IPS-18c (cell line): ENCODE data around the gene ANKRD36.
"Not testable (repeated sequence)": the region's sequence is repeated elsewhere in the genome, so short reads cannot be mapped to it uniquely, and the experiment has no call there.

Experiments
- H3K4me3 ChIP-seq: 2 replicates; pipeline ENCODE4 v1.7.0; 2013; ENCODE audit warnings: low read depth, mild to moderate bottlenecking, low read length, moderate library complexity; ENCODE audit not compliant: insufficient read depth
- H3K9me3 ChIP-seq: one replicate; pipeline ENCODE4 v1.6.1; 2013; ENCODE audit warnings: mild to moderate bottlenecking, low read length, moderate library complexity; ENCODE audit not compliant: control insufficient read depth, insufficient read depth

The ANKRD36 gene

GRCh38 chr2:97113050-97113881 is at the start of gene ANKRD36:
Gene ANKRD36, plus strand, starts transcription at chr2:97113153. Its CDS starts 587 bp downstream, at chr2:97113740.
- peak within 1 kb of the TSS; percentile 77 for H3K4me3 ChIP-seq

DNA sequence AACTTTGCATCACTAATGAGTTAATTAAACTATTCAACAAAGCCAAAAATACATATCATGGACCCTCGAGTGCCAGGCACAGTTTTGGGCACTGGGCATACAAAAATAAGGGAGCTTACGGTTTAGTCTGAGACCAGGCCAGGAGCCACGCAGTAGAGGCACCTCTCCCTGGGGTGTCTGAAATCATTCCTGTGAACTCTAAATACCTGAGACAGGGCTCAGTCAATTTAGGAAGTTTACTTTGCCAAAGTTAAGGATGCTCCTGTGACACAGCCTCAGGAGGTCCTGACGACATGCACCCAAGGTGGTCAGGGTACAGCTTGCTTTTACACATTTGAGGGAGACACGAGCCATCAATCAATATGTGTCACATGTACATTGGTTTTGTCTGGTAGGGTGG is 46.9 kb upstream of the ANKRD36 start:
- H3K9me3 ChIP-seq, H3K4me3 ChIP-seq: not testable (repeated sequence)

More at GRCh38 chr2:97113050-97113881, at the start of gene ANKRD36:
- not testable (repeated sequence) for H3K9me3 ChIP-seq

DNA sequence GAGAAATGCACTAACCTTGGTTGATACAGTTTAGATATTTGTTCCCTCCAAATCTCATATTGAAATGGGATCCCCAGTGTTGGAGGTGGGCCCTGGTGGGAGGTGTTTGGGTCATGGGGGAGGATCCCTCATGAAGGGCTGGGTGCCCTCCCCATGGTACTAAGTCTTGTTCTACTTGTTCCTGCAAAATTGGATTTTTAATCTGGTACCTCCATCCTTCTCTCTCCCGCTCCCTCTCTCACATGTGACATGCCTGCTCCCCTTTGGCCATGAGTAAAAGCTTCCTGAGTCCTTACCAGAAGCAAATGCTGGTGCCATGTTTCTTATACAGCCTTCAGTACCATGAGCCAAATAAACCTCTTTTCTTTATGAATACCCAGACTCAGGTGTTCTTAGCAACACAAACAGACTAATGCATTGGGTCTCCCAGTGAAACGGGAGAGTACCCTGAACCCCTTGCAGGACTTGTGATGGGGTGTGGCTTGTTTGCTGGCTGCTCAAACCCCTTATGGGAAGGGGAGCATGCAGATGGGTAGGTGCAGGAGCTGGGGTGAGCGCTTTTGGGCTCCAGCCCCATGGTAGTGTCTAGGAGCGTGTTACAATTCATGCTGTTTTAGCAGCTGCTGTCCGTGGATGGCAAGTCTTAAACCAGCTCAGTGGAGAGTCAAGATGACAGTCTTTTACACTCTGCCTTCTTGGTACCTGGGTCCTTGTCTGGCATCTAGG is 45.5 kb upstream of the ANKRD36 start:
- no peak overlapping the region for H3K4me3 ChIP-seq
- H3K9me3 ChIP-seq, result no peaks in the 10 kb centered on the region

GRCh38 chr2:97068074-97068473 is 44.9 kb upstream of the ANKRD36 start:
- H3K9me3 ChIP-seq, result no peaks in the 10 kb centered on the region

GRCh38 chr2:97068722-97069121 is 44.2 kb upstream of the ANKRD36 start:
- not testable (repeated sequence) for H3K9me3 ChIP-seq, H3K4me3 ChIP-seq

More at GRCh38 chr2:97068074-97068473, 44.9 kb upstream of the ANKRD36 start:
- no peak overlapping the region for H3K4me3 ChIP-seq

DNA sequence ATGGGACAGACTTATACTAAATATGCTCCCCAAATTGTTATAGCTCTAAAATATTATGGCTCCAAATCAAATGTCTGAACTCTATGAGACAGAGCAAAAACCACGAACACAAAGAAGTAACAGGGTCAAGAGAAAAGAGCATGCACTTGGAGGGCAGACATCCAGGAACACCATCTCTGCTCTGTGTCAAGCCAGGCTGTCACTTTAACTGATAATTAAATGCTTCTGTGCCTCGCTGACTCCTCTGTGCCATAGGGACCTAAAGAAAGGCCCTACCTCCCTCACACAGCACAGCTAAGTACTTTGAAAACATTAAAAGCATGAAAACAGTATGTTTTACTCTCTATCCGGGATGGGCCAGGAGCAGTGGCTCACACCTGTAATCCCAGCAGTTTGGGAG is 42.0 kb upstream of the ANKRD36 start:
- H3K4me3 ChIP-seq, H3K9me3 ChIP-seq: not testable (repeated sequence)

GRCh38 chr2:97077213-97077612 is 35.7 kb upstream of the ANKRD36 start:
- H3K4me3 ChIP-seq, result not testable (repeated sequence)

GRCh38 chr2:97080855-97081254 is 32.1 kb upstream of the ANKRD36 start:
- H3K9me3 ChIP-seq, H3K4me3 ChIP-seq: not testable (repeated sequence)

More at GRCh38 chr2:97077213-97077612, 35.7 kb upstream of the ANKRD36 start:
- not testable (repeated sequence) for H3K9me3 ChIP-seq

GRCh38 chr2:97082206-97082605 is 30.7 kb upstream of the ANKRD36 start:
- H3K9me3 ChIP-seq, H3K4me3 ChIP-seq: not testable (repeated sequence)

DNA sequence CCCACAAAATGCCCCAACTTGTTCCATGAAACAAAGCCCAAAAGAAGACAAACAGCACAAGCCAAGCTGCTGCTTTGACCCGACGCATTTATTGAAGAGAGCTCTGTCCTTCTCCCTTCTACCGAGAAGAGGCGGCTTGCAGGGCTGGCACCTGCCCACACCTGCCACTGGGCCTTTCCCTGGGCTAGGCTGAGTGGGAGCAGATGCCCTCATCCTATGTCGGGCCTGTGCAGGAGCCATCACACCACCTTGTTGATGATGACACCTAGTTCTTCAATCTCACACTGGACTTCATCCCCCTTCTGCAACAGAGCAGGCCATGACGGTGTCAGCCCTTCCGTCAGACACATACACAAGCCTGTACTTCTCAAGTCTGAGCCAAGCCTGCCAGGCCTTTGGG is 29.4 kb upstream of the ANKRD36 start:
- not testable (repeated sequence) for H3K9me3 ChIP-seq, H3K4me3 ChIP-seq

DNA sequence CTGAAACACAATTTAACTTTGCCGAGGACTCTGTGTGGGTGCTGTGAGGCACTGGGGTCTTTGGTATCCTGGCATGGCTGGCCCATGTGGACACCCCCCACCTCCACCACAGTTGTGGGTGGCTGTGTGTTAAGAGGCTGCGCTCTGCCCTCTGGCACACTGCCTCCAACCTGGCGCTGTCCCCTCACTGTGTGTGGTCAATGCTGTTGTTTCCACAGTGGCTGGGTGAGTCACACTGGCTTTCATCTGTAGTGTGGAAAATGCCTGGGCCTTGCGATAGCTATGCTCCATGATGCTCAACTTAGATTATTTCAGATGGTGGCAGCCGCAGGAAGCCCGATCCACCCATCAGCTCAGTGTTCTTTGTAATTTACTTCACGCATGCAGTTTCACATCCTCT is 27.9 kb upstream of the ANKRD36 start:
- H3K4me3 ChIP-seq, H3K9me3 ChIP-seq: not testable (repeated sequence)

DNA sequence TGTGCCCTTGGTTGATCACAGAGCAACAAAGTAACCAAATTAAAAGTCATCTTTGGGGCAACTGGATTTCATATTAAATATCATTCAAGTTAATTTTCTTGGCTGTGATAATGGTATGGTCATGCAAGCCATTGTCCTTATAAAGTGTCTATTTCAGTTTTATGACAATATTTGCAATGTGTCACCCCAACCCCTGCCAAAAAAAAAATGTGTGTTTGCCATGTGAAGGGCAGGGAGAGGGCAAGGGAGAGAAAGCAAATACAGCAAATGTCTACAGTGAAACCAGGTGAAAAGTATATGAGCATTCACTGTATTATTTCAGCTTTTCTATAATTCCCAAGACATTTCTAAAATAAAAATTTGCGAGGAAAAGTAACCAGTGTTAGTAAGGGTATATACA is 24.2 kb upstream of the ANKRD36 start:
- H3K4me3 ChIP-seq, H3K9me3 ChIP-seq: not testable (repeated sequence)

DNA sequence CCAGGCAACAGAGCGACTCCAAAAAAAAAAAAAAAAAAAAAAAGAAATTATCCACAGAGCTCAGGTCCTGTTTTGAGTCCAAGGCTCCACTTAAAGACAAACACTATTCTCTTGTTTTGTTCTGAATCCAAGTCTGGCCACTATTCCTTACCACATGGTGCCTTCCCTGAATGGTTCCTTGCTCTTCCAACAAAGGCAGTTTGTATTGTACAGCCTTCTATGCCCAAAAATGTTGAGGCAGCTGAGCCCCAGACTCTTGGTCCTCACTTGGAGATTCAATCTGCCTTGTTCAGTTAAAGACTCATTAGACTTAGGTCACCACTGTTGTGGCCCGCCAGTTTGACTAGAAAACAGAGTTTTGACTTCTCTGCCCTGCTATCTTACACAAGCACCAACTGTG is 20.0 kb upstream of the ANKRD36 start:
- not testable (repeated sequence) for H3K9me3 ChIP-seq, H3K4me3 ChIP-seq

DNA sequence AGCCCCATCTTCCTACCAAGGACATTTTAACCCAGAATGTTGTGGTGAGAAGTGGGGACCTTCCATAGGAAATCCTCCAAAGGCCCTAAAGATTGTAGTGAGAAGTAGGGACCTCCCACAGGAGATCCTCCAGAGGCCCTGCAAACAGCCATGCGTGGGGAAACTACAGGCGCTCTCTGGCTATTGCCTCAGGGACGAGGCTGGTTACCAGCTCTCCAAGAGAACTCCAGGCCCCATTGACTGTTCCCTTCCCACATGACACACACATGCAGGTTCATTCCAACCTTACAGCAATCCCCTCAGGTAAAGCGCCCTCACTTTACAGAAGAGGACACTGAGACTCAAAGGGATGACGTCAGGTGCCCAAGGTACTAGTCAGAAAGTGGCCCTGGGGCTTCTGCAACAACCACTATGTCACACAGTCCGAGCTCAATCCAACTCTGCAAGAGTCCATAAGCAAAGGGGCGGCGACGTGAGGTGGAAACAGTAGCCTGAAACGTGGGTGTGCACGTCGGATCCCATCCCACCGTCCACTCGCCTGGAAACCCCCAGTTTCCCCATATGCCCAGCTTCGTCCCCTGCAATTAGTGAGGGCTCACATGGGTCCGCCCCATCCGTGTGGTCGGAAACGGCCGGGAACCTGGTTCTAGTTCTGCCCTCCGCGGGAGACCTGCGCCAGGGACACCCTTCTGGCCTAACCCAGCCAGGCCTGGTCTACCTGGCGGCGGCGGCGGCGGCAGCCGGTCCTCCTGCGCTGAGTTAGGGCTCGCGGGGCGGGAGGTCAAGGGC is 18.8 kb upstream of the ANKRD36 start:
- not testable (repeated sequence) for H3K9me3 ChIP-seq
- H3K4me3 ChIP-seq, result peak overlapping the region; percentile 15; the same call in 1 of the 2 replicates

DNA sequence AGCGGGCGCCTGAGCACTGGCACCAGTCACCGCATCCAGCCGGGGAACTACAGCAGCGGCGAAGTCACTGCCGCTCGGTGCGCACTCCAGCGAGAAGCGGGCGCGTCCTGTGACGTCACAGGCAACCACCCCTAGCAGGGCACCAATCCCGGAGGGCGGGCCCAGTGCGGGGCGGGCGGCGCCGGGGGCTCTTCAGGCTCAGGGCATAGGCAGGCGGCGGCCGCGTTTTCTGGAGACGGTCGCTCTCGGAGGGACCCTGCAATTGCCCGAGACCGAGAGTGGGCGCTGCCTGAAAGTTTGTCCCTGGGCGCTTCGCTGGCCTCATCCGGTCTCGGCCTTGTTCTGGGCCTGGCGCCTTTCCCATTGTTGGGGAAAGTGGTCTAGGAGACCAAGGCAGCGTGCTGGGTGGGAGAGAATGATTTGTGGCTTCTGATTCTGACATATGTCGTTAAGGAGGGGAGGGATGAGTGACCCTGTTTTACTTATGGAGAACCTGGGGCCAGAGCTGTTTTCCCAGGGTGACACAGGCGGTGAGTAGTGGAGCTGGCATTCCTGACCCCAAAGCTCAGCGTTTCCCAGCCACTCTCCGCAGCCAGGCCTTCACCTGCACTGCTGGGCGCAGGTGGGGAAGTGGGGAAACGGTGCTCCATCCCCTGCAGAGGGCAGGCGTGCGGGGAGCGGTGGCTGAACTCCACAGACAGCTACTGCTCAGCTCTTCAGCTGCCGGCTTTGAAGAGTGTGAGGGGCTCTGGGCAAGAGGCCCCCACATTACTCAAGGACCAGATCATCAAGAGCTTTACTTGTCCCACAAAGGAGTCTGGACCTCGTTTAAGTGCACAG is 18.0 kb upstream of the ANKRD36 start, which contains the start of gene FAHD2B:
FAHD2B (minus strand) TSS at position 111 of the 840 bp plus-strand sequence. CDS start 3,176 bp downstream, outside the sequence.
- not testable (repeated sequence) for H3K9me3 ChIP-seq
- H3K4me3 ChIP-seq, result peak within 1 kb of the TSS; percentile 38; the same call in 1 of the 2 replicates

DNA sequence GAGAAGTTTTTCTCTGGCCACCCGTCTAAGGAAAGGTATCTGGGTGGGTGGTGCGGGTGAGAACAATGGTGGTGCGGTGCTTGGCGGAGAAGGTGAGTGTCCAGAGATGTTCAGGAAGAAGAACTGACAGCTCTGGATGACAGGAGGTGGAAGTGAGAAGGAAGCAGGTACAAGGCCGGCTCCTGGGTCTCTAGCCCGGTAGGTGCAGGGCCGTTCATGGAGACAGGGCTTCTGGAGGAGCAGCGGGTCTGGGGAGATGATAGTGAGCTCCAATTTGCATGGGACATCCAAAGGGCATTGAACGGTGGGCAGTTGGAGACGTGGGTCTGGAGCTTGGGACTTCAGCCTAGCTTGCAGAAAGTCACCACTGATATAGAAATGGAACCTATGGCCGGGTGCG is 17.3 kb upstream of the ANKRD36 start:
- H3K4me3 ChIP-seq, result peak overlapping the region; percentile 38; the same call in 1 of the 2 replicates
- H3K9me3 ChIP-seq, result peaks cover 2% of the 10 kb centered on the region
